Chondrocyte (in vitro differentiated cells): ENCODE data around the gene TFF1. TPM values are rescaled to one million over a fixed set of nuclear protein-coding genes. Genes with fewer than 3 reads are reported as not detected.

Source experiments
- DNase-seq: peaks from one replicate; pipeline ENCODE4 v3.0.0; 2021; ENCODE audit warnings: mixed read lengths, low spot score
- H3K27ac Mint-ChIP-seq: one replicate; pipeline ENCODE4 v1.8.0; 2021; ENCODE audit warnings: mild to moderate bottlenecking, moderate library complexity, mixed read lengths; ENCODE audit not compliant: unreplicated experiment
- H3K27me3 Mint-ChIP-seq: 2 replicates; pipeline ENCODE4 v1.8.0; 2021; ENCODE audit warnings: low read depth, mixed read lengths
- H3K36me3 Mint-ChIP-seq: 2 replicates; pipeline ENCODE4 v1.8.0; 2021; ENCODE audit warnings: low read depth, mixed read lengths
- H3K4me1 Mint-ChIP-seq: 2 replicates; pipeline ENCODE4 v1.8.0; 2021; ENCODE audit warnings: low read depth, mild to moderate bottlenecking, mixed read lengths
- H3K4me3 Mint-ChIP-seq: one replicate; pipeline ENCODE4 v1.8.0; 2021; ENCODE audit warnings: mild to moderate bottlenecking, moderate library complexity, mixed read lengths; ENCODE audit not compliant: unreplicated experiment
- H3K9me3 Mint-ChIP-seq: 2 replicates; pipeline ENCODE4 v1.8.0; 2021; ENCODE audit warnings: low read depth, mixed read lengths
- CTCF ChIP-seq: fragments of 200-600 bp; sonication (generic); IDR thresholded peaks from 2 replicates; pipeline ENCODE4 v1.5.0; 2021; ENCODE audit warnings: antibody characterized with exemption, mild to moderate bottlenecking, moderate library complexity
- total RNA-seq: library from RNA; stranded (reverse); gene quantifications from 3 replicates; pipeline ENCODE4 v1.2.1, GENCODE V29; 2021

Gene TFF1
- total RNA-seq, 1 donor from 2014 or later, result not detected

GRCh38 chr21:42392731-42393442, 26.6 kb upstream of the TFF1 start:
- TF ChIP-seq CTCF, result no peak
- Mint-ChIP-seq H3K4me1 (peaks cover 42% of the 10 kb centered on the region), H3K9me3 (no peaks in the 10 kb centered on the region), H3K4me3 (no peak overlapping the region), H3K27ac (peak overlapping the region; percentile 28), H3K27me3 (peaks cover 5% of the 10 kb centered on the region), H3K36me3 (no peaks in the 10 kb centered on the region)
- DNase-seq, result no peak

GRCh38 chr21:42391297-42391696, 25.0 kb upstream of the TFF1 start:
- no peak for TF ChIP-seq CTCF
- DNase-seq, result no peak
- Mint-ChIP-seq H3K9me3 (no peaks in the 10 kb centered on the region), H3K27me3 (peaks cover 5% of the 10 kb centered on the region), H3K27ac (no peak overlapping the region), H3K4me1 (peaks cover 39% of the 10 kb centered on the region), H3K4me3 (no peak overlapping the region), H3K36me3 (no peaks in the 10 kb centered on the region)

- H3K27me3 Mint-ChIP-seq, result peaks cover 5% of the 10 kb centered on the region
- H3K4me3 Mint-ChIP-seq, result no peak overlapping the region
- TF ChIP-seq CTCF, result no peak
- no peak overlapping the region for H3K27ac Mint-ChIP-seq
- H3K4me1 Mint-ChIP-seq, result peaks cover 33% of the 10 kb centered on the region
- no peaks in the 10 kb centered on the region for H3K9me3 Mint-ChIP-seq
- H3K36me3 Mint-ChIP-seq, result no peaks in the 10 kb centered on the region
- no peak for DNase-seq
Observed at GRCh38 chr21:42390696-42391095, 24.4 kb upstream of the TFF1 start.

GRCh38 chr21:42390193-42390592, 23.9 kb upstream of the TFF1 start:
- no peaks in the 10 kb centered on the region for H3K9me3 Mint-ChIP-seq

GRCh38 chr21:42389449-42389835, 23.1 kb upstream of the TFF1 start:
- peaks cover 32% of the 10 kb centered on the region for H3K4me1 Mint-ChIP-seq
- TF ChIP-seq CTCF, result no peak
- H3K27me3 Mint-ChIP-seq, result peaks cover 5% of the 10 kb centered on the region
- no peak overlapping the region for H3K4me3 Mint-ChIP-seq
- DNase-seq, result no peak
- H3K27ac Mint-ChIP-seq, result no peak overlapping the region
- H3K9me3 Mint-ChIP-seq, result no peaks in the 10 kb centered on the region
- no peaks in the 10 kb centered on the region for H3K36me3 Mint-ChIP-seq

More at GRCh38 chr21:42390193-42390592, 23.9 kb upstream of the TFF1 start:
- H3K27ac Mint-ChIP-seq, result no peak overlapping the region
- peaks cover 5% of the 10 kb centered on the region for H3K27me3 Mint-ChIP-seq
- DNase-seq, result no peak
- no peak for TF ChIP-seq CTCF
- no peaks in the 10 kb centered on the region for H3K36me3 Mint-ChIP-seq
- H3K4me1 Mint-ChIP-seq, result peaks cover 32% of the 10 kb centered on the region
- no peak overlapping the region for H3K4me3 Mint-ChIP-seq
